GM23248 (cell line): ENCODE measurements around the gene RRP8. TPM values are rescaled to one million over a fixed set of nuclear protein-coding genes. Genes with fewer than 3 reads are reported as not detected.

Source experiments
- DNase-seq: peaks from one replicate; pipeline ENCODE4 v3.0.0-alpha.2; 2015
- H2AFZ ChIP-seq: fragments of 200-600 bp; sonication (generic); 2 replicates; pipeline ENCODE4 v1.6.1; 2016; ENCODE audit warnings: antibody characterized with exemption
- H3F3A ChIP-seq: fragments of 200-600 bp; sonication (generic); 2 replicates; pipeline ENCODE4 v1.6.1; 2016; ENCODE audit warnings: mild to moderate bottlenecking, antibody characterized with exemption, mixed run types; ENCODE audit not compliant: insufficient read depth
- H3K27ac ChIP-seq: fragments of 200-600 bp; sonication (generic); 2 replicates; pipeline ENCODE4 v1.5.1; 2016; ENCODE audit warnings: mild to moderate bottlenecking
- H3K27me3 ChIP-seq: fragments of 200-600 bp; sonication (generic); replicated peaks from 2 replicates; pipeline ENCODE4 v1.6.1; 2016; ENCODE audit warnings: mild to moderate bottlenecking; ENCODE audit not compliant: insufficient read depth
- H3K36me3 ChIP-seq: fragments of 200-600 bp; sonication (generic); 2 replicates; pipeline ENCODE4 v1.6.1; 2016; ENCODE audit warnings: low read depth, mild to moderate bottlenecking
- H3K4me1 ChIP-seq: fragments of 200-600 bp; sonication (generic); 2 replicates; pipeline ENCODE4 v1.6.1; 2016; ENCODE audit warnings: mild to moderate bottlenecking; ENCODE audit not compliant: insufficient read depth
- H3K4me2 ChIP-seq: fragments of 200-600 bp; sonication (generic); one replicate; pipeline ENCODE4 v1.6.1; 2016; ENCODE audit warnings: mild to moderate bottlenecking; ENCODE audit not compliant: unreplicated experiment
- H3K4me3 ChIP-seq: fragments of 200-600 bp; sonication (generic); 2 replicates; pipeline ENCODE4 v1.5.1; 2016; ENCODE audit warnings: mild to moderate bottlenecking
- H3K79me2 ChIP-seq: fragments of 200-600 bp; sonication (generic); 2 replicates; pipeline ENCODE4 v1.6.1; 2016; ENCODE audit warnings: mild to moderate bottlenecking; ENCODE audit not compliant: insufficient read depth
- H3K9ac ChIP-seq: fragments of 200-600 bp; sonication (generic); 2 replicates; pipeline ENCODE4 v1.6.1; 2016; ENCODE audit warnings: mild to moderate bottlenecking
- H3K9me2 ChIP-seq: fragments of 200-600 bp; sonication (generic); 2 replicates; pipeline ENCODE4 v1.6.1; 2016; ENCODE audit warnings: mixed run types, mild to moderate bottlenecking, moderate library complexity; ENCODE audit not compliant: insufficient read depth
- H3K9me3 ChIP-seq: fragments of 200-600 bp; sonication (generic); one replicate; pipeline ENCODE4 v1.6.1; 2017; ENCODE audit warnings: low read depth
- H4K20me1 ChIP-seq: fragments of 200-600 bp; sonication (generic); 2 replicates; pipeline ENCODE4 v1.6.0; 2016; ENCODE audit not compliant: insufficient read depth
- EZH2 ChIP-seq: fragments of 200-600 bp; sonication (generic); IDR thresholded peaks from 2 replicates; pipeline ENCODE4 v1.6.1; 2018; ENCODE audit warnings: antibody characterized with exemption, mild to moderate bottlenecking; ENCODE audit not compliant: insufficient read depth, poor library complexity, severe bottlenecking
- EZH2phosphoT487 ChIP-seq: fragments of 200-600 bp; sonication (generic); IDR thresholded peaks from 2 replicates; pipeline ENCODE4 v1.6.1; 2018; ENCODE audit warnings: antibody characterized with exemption, moderate library complexity, mild to moderate bottlenecking, low read depth; ENCODE audit not compliant: insufficient read depth
- WGBS, 2 experiments: methylation state at CpG; one replicate each; pipeline ENCODE4 v1.1.6; 2015 to 2017; ENCODE audit warnings: low lambda C conversion rate in 2 of 2, low coverage in 1 of 2; ENCODE audit errors: missing lambda C conversion rate in 2 of 2; 5-methylcytosine and 5-hydroxymethylcytosine counted together
- in situ Hi-C: fragments of 300-500 bp; cut with MboI; formaldehyde crosslinking; loops from 2 replicates; pipeline ENCODE4 v1.15.0; 2020
- polyA plus RNA-seq: library from polyadenylated mRNA; unstranded; fragments of >200 nt; fragmentation: Nextera tagmentation; extraction: Ambion mirVana; gene quantifications from 2 replicates; pipeline ENCODE4 v1.2.1, GENCODE V29; 2016
- total RNA-seq: library from RNA; depleted of rRNA; stranded (reverse); fragments of >200 nt; shearing (Covaris generic); gene quantifications from 2 replicates; pipeline ENCODE4 v1.2.3, GENCODE V29; 2014; rRNA removed

RRP8 gene
- total and polyA plus RNA-seq, 2 experiments from 2014 or later = 8.5 to 24.4 TPM

GRCh38 chr11:6548121-6548520 lies 55.3 kb downstream of the RRP8 start:
- Histone ChIP-seq H3K27ac (no peak overlapping the region), H3K27me3 (no peaks in the 10 kb centered on the region), H3K9me2 (no peaks in the 10 kb centered on the region), H3K4me1 (no peaks in the 10 kb centered on the region), H3K9me3 (no peaks in the 10 kb centered on the region), H3K4me3 (no peak overlapping the region), H2AFZ (no peak overlapping the region), H3K9ac (no peak overlapping the region), H3K4me2 (no peak overlapping the region), H3F3A (no peaks in the 10 kb centered on the region), H4K20me1 (no peaks in the 10 kb centered on the region), H3K36me3 (no peaks in the 10 kb centered on the region), H3K79me2 (no peaks in the 10 kb centered on the region)
- TF ChIP-seq EZH2 (no peak), EZH2phosphoT487 (no peak)
- no peak for DNase-seq
- in situ Hi-C loops = no loop called here
- 91 to 92% methylated on average over 2 of the region's 2 CpGs for WGBS, 2 experiments

- H3F3A ChIP-seq = no peaks in the 10 kb centered on the region
- no peaks in the 10 kb centered on the region for H3K9me3 ChIP-seq
- in situ Hi-C loops = no loop called here
- H3K4me2 ChIP-seq = no peak overlapping the region
- no peaks in the 10 kb centered on the region for H3K4me1 ChIP-seq
- DNase-seq = no peak
- no peaks in the 10 kb centered on the region for H3K36me3 ChIP-seq
- no peak overlapping the region for H3K9ac ChIP-seq
- no peak overlapping the region for H3K4me3 ChIP-seq
- no peaks in the 10 kb centered on the region for H3K9me2 ChIP-seq
- no peak overlapping the region for H3K27ac ChIP-seq
- TF ChIP-seq EZH2 (no peak), EZH2phosphoT487 (no peak)
- no peaks in the 10 kb centered on the region for H3K79me2 ChIP-seq
- H2AFZ ChIP-seq = no peak overlapping the region
- WGBS, 2 experiments = 90 to 94% methylated on average over 6 of the region's 6 CpGs
- no peaks in the 10 kb centered on the region for H3K27me3 ChIP-seq
- H4K20me1 ChIP-seq = no peaks in the 10 kb centered on the region
These were observed 56.2 kb downstream of the RRP8 start for GRCh38 chr11:6547177-6547576.

- 97% methylated on average over 8 of the region's 8 CpGs for WGBS, 2 experiments
These were observed 56.7 kb downstream of the RRP8 start for GRCh38 chr11:6546735-6547134.

GRCh38 chr11:6545917-6546605 lies 57.4 kb downstream of the RRP8 start:
- no peak for TF ChIP-seq EZH2
- no peak for TF ChIP-seq EZH2phosphoT487
- Histone ChIP-seq H3F3A (no peaks in the 10 kb centered on the region), H3K4me2 (no peak overlapping the region), H3K4me1 (no peaks in the 10 kb centered on the region), H4K20me1 (no peaks in the 10 kb centered on the region), H3K9me3 (no peaks in the 10 kb centered on the region), H3K79me2 (no peaks in the 10 kb centered on the region), H3K4me3 (no peak overlapping the region), H3K9ac (no peak overlapping the region), H3K27me3 (no peaks in the 10 kb centered on the region), H3K9me2 (no peaks in the 10 kb centered on the region), H3K36me3 (no peaks in the 10 kb centered on the region), H2AFZ (no peak overlapping the region), H3K27ac (no peak overlapping the region)
- in situ Hi-C loops = no loop called here
- DNase-seq = no peak
- WGBS, 2 experiments = 96 to 97% methylated on average over 14 of the region's 14 CpGs

More at GRCh38 chr11:6546735-6547134, 56.7 kb downstream of the RRP8 start:
- H3K27me3 ChIP-seq = no peaks in the 10 kb centered on the region
- H2AFZ ChIP-seq = no peak overlapping the region
- H3K4me1 ChIP-seq = no peaks in the 10 kb centered on the region
- no peaks in the 10 kb centered on the region for H3K36me3 ChIP-seq
- no peaks in the 10 kb centered on the region for H3K79me2 ChIP-seq
- H3K9me3 ChIP-seq = no peaks in the 10 kb centered on the region
- H3K4me3 ChIP-seq = no peak overlapping the region
- no peaks in the 10 kb centered on the region for H3F3A ChIP-seq
- no peak for DNase-seq
- in situ Hi-C loops = no loop called here
- no peaks in the 10 kb centered on the region for H3K9me2 ChIP-seq
- no peaks in the 10 kb centered on the region for H4K20me1 ChIP-seq
- no peak overlapping the region for H3K9ac ChIP-seq
- H3K4me2 ChIP-seq = no peak overlapping the region
- H3K27ac ChIP-seq = no peak overlapping the region
- TF ChIP-seq EZH2phosphoT487 (no peak), EZH2 (no peak)

Other genes starting within 250 kb of the RRP8 start
- 70.1 and 87.8 TPM in 2 replicates for gene SMPD1, start 213.1 kb downstream of the RRP8 start, total RNA-seq
- gene SMPD1, start 213.1 kb downstream of the RRP8 start, polyA plus RNA-seq = 67.9 and 72.3 TPM in 2 replicates
- 43.8 and 46.2 TPM in 2 replicates for gene APBB1, start 184.5 kb downstream of the RRP8 start, total RNA-seq
- gene APBB1, start 184.5 kb downstream of the RRP8 start, polyA plus RNA-seq = 42.3 and 43.1 TPM in 2 replicates
- gene HPX, start 162.6 kb downstream of the RRP8 start, total RNA-seq = 0.22 and 1.1 TPM in 2 replicates
- 0.43 and 0.46 TPM in 2 replicates for gene HPX, start 162.6 kb downstream of the RRP8 start, polyA plus RNA-seq
- 20.5 and 29.9 TPM in 2 replicates for gene TRIM3, start 129.7 kb downstream of the RRP8 start, total RNA-seq
- gene TRIM3, start 129.7 kb downstream of the RRP8 start, polyA plus RNA-seq = 15.2 and 17.1 TPM in 2 replicates
- gene ARFIP2, start 122.3 kb downstream of the RRP8 start, total RNA-seq = 69.5 and 75.0 TPM in 2 replicates
- gene ARFIP2, start 122.3 kb downstream of the RRP8 start, polyA plus RNA-seq = 56.6 and 57.9 TPM in 2 replicates
- gene TIMM10B, start 122.1 kb downstream of the RRP8 start, total RNA-seq = 31.7 and 43.8 TPM in 2 replicates
- gene TIMM10B, start 122.1 kb downstream of the RRP8 start, polyA plus RNA-seq = 35.0 and 35.4 TPM in 2 replicates
- 2.2 and 4.6 TPM in 2 replicates for gene DNHD1, start 106.3 kb downstream of the RRP8 start, total RNA-seq
- gene DNHD1, start 106.3 kb downstream of the RRP8 start, polyA plus RNA-seq = 1.1 and 1.2 TPM in 2 replicates
- gene ILK, start 158 bp upstream of the RRP8 start, total RNA-seq = 211 and 242 TPM in 2 replicates
- 256 and 264 TPM in 2 replicates for gene ILK, start 158 bp upstream of the RRP8 start, polyA plus RNA-seq
- gene TAF10, start 8.6 kb upstream of the RRP8 start, total RNA-seq = 35.5 and 67.9 TPM in 2 replicates
- 171 and 172 TPM in 2 replicates for gene TAF10, start 8.6 kb upstream of the RRP8 start, polyA plus RNA-seq
- gene TPP1, start 15.8 kb upstream of the RRP8 start, total RNA-seq = 37.6 and 47.6 TPM in 2 replicates
- gene TPP1, start 15.8 kb upstream of the RRP8 start, polyA plus RNA-seq = 65.2 and 66.3 TPM in 2 replicates
- 5.8 and 6.4 TPM in 2 replicates for gene DCHS1, start 52.2 kb upstream of the RRP8 start, total RNA-seq
- gene DCHS1, start 52.2 kb upstream of the RRP8 start, polyA plus RNA-seq = 0.86 and 1.1 TPM in 2 replicates
- gene MRPL17, start 79.7 kb upstream of the RRP8 start, total RNA-seq = 53.5 and 104 TPM in 2 replicates
- gene MRPL17, start 79.7 kb upstream of the RRP8 start, polyA plus RNA-seq = 107 and 114 TPM in 2 replicates
- gene OR2AG2, start 168.4 kb upstream of the RRP8 start, total RNA-seq = 0.22 and 0.25 TPM in 2 replicates
- not detected in 2 replicates for gene OR2AG2, start 168.4 kb upstream of the RRP8 start, polyA plus RNA-seq
- not detected in 2 replicates for gene OR2AG1, start 179.4 kb upstream of the RRP8 start, total RNA-seq
- not detected in 2 replicates for gene OR2AG1, start 179.4 kb upstream of the RRP8 start, polyA plus RNA-seq
- not detected in 2 replicates for gene OR6A2, start 196.1 kb upstream of the RRP8 start, total RNA-seq
- not detected in 2 replicates for gene OR6A2, start 196.1 kb upstream of the RRP8 start, polyA plus RNA-seq
- not detected in 2 replicates for gene OR10A5, start 242.1 kb upstream of the RRP8 start, total RNA-seq
- gene OR10A5, start 242.1 kb upstream of the RRP8 start, polyA plus RNA-seq = not detected in 2 replicates